Right cardiac atrium (tissue), 5 donors: ENCODE results near the gene FAM181A. TPM values are rescaled to one million over a fixed set of nuclear protein-coding genes. Genes with fewer than 3 reads are reported as not detected.

Experiments
- ATAC-seq, 2 donors: fragments of 200-7000 bp; cut with Tn5 transposase; one replicate each; pipeline versions ENCODE4 v1.8.0 to v1.9.1; 2020; ENCODE audit warnings: moderate library complexity in 2 of 2, mild to moderate bottlenecking in 1 of 2
- DNase-seq, 3 donors: peaks; one replicate each; pipeline ENCODE4 v3.0.0-alpha.2; 2020
- H3K27ac ChIP-seq: one replicate; pipeline ENCODE4 v1.5.1; 2013; ENCODE audit warnings: mild to moderate bottlenecking, low read length, control low read depth, moderate library complexity
- H3K27me3 ChIP-seq: one replicate; pipeline ENCODE4 v1.6.1; 2013; ENCODE audit not compliant: control insufficient read depth, insufficient read depth
- H3K4me1 ChIP-seq: one replicate; pipeline ENCODE4 v1.6.1; 2013; ENCODE audit warnings: low read length; ENCODE audit not compliant: control insufficient read depth, insufficient read depth
- H3K4me3 ChIP-seq: one replicate; pipeline ENCODE4 v1.5.1; 2013; ENCODE audit warnings: low read length, control low read depth
- H3K9me3 ChIP-seq: one replicate; pipeline ENCODE4 v1.6.1; 2013; ENCODE audit warnings: low read length; ENCODE audit not compliant: control insufficient read depth
- WGBS: extraction: QIAGEN DNeasy Blood & Tissue Kit; methylation state at CpG from one replicate; pipeline ENCODE4 v1.1.7; 2013; 5-methylcytosine and 5-hydroxymethylcytosine counted together
- intact Hi-C, 4 donors: fragments of 100-400 bp; cut with DNase I; formaldehyde crosslinking; loops; one replicate each; pipeline versions ENCODE4 v1.11.0 to v1.14.0; 2022 to 2023
- polyA plus RNA-seq: library from polyadenylated mRNA; stranded (reverse); fragments of 200-250 nt; gene quantifications from one replicate; pipeline ENCODE4 v1.2.3, GENCODE V29; 2013
- total RNA-seq, 4 donors: library from RNA; stranded (reverse); fragmentation: NEBNext Ultra II Directional; extraction: Animal tissue kit (Norgen Biotek cat#: 25700); gene quantifications; one replicate each; pipeline ENCODE4 v1.2.1, GENCODE V29; 2021
- donor health status: healthy with polysubstance abuse.
- donor health status: DM: no; HTN: yes; CAD: no.
- donor health status: DM: no; HTN: no; CAD: no.
- donor health status: DM: no; HTN: yes; CAD: no; lungs with severe emphysema.
- donor health status: DM: yes; HTN: yes; CAD: no.

Gene FAM181A
- total and polyA plus RNA-seq, 5 donors, result not detected

DNA sequence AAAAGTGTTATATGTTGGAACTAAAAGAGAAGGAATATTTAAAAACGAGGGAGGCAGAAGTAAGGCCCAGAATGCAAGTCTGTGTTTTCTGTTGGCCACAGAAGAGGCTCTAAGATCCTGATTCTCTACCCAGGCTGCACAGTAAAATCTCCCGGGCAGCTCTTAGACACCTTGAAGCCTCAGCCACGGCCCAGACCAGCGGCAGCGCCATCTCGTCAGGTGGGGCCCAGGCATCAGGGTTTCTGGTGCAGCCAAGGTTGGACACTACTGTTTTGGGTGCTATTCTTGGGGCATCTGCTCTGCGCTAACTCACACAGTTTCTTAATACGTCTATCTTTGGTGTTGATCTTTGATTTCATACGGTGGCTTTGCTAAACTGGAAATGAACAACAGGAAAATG, 16.8 kb downstream of the FAM181A start:
- Histone ChIP-seq H3K9me3 (no peaks in the 10 kb centered on the region), H3K4me1 (no peaks in the 10 kb centered on the region), H3K27ac (no peak overlapping the region), H3K4me3 (no peak overlapping the region), H3K27me3 (no peaks in the 10 kb centered on the region)
- intact Hi-C loops, result loop anchor here in 1 of 4 donors (2.0 kb wide), 1 partner anchor 57 kb away; no protein-coding TSS in a partner anchor
- ATAC-seq (no peak), DNase-seq (peak in 2 of 3 donors; percentile 10 to 38)
- 68% methylated on average over 9 of the region's 9 CpGs for WGBS

DNA sequence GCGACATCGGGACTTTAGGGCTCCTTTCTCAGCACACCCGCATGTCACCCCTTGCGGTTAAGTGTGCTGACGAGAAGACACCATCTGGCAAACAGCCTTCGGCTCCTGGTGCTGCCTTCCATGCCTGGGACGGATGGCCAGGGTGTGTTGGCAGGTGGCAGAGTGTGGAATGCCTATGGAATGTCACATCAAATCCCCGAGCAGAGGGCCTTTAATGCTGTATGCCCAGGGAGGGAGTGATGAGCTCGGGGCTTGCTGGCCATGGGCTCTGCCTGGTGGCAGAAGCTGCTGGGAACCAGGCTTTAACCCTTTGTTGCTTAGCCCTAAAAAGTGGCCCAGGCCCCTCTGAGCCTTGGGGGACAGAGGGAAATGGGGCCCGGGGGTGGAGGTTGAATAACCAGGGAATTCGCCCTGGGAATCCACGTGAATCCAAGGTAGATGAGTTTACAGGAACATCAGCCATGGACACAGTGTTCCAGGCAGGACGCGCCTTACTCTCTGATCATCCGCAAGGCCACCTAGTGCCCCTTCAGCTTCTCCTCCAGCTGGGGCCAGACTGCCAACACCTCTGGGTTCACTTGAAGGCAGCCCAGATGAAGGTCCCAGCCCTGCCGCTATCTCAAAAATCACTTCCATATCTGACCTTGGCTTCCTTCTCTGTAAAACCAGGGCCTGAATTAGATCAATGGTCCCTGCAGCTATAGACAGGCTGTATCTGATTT, 17.4 kb downstream of the FAM181A start:
- no peak overlapping the region for H3K4me3 ChIP-seq
- no peaks in the 10 kb centered on the region for H3K4me1 ChIP-seq
- ATAC-seq (peak; percentile 15 to 43), DNase-seq (peak in 1 of 3 donors; percentile 54)
- no peaks in the 10 kb centered on the region for H3K9me3 ChIP-seq
- 64% methylated on average over 16 of the region's 16 CpGs for WGBS
- intact Hi-C loops, result no loop called here
- peak overlapping the region; percentile 50 for H3K27ac ChIP-seq
- H3K27me3 ChIP-seq, result no peaks in the 10 kb centered on the region

DNA sequence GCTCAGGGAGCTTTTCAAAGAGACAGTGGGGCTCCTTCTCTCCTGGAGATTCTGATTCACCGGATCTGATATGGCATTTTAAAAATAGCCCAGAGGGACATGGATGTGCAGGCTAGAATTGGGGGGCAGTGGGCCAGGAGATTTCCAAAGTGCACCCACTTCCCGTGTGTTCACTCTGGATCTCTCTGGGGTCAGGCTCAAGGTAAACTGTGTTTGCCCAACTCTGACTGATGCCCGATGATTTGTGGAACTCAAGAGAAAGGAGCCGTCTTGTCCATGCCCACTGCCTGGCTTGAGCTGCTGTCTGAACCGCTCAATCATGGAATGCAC, 17.9 kb downstream of the FAM181A start:
- DNase-seq, result peak in 1 of 3 donors; percentile 1
- H3K27ac ChIP-seq, result peak overlapping the region; percentile 50

DNA sequence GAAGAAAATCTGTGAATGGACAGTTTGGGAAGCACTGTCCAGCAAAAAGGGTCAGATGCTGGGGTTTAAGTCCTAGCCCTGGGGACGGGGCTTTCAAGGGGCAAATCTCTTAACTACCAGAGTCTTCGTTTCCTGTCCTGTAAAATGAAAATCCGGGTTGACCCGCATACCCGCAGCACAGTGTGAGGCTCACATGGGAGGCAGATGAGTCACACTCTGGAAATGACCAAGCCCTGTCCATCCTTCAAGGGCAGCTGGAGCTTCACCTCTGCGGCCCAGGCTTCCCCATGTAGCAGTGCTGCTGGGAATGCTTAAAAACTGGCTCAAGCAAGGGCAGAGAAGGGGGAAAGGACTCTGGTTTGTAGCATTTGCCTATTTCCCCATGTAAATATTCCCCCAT, 19.0 kb downstream of the FAM181A start:
- Histone ChIP-seq H3K27me3 (no peaks in the 10 kb centered on the region), H3K4me1 (no peaks in the 10 kb centered on the region), H3K9me3 (no peaks in the 10 kb centered on the region), H3K27ac (peak overlapping the region; percentile 36), H3K4me3 (no peak overlapping the region)
- ATAC-seq (no peak), DNase-seq (no peak)
- intact Hi-C loops, result no loop called here
- WGBS, result 68% methylated on average over 6 of the region's 6 CpGs

More for the DNA sequence above, 17.9 kb downstream of the FAM181A start:
- no peak overlapping the region for H3K4me3 ChIP-seq
- no peaks in the 10 kb centered on the region for H3K9me3 ChIP-seq
- ATAC-seq, result no peak
- H3K27me3 ChIP-seq, result no peaks in the 10 kb centered on the region
- no peaks in the 10 kb centered on the region for H3K4me1 ChIP-seq
- intact Hi-C loops, result no loop called here
- 73% methylated on average over 5 of the region's 5 CpGs for whole genome bisulfite sequencing

DNA sequence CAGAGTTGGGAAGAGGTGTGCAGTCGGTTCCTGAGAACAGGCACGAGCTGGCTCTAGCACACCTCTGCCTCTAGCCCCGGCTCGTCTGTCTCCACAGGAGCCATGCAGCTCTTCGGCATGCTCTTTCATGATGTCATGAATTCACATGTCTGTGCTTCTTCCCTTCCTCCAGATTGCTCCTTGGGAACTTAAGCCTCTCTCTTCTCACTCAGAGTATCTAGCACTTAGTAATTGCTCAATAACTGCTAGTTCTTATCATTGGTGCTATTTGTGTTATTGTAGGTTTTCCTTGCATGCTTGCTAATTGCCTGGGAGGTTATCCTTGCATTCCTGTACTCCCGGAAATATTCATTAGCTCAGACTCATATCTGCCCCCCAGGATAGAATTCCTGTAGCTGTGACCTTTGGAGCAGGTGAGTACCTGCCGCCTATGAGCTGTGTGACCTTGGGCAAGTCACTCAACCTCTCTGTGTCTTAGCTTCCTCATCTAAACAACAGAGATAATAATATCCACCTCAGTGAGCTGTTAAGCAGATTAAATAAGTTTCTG, 19.5 kb downstream of the FAM181A start:
- Histone ChIP-seq H3K27me3 (no peaks in the 10 kb centered on the region), H3K9me3 (no peaks in the 10 kb centered on the region), H3K4me1 (no peaks in the 10 kb centered on the region), H3K27ac (peak overlapping the region; percentile 36), H3K4me3 (no peak overlapping the region)
- intact Hi-C loops, result no loop called here
- WGBS, result 79% methylated on average over 7 of the region's 7 CpGs
- ATAC-seq (no peak), DNase-seq (peak in 2 of 3 donors; percentile 5 to 13)

DNA sequence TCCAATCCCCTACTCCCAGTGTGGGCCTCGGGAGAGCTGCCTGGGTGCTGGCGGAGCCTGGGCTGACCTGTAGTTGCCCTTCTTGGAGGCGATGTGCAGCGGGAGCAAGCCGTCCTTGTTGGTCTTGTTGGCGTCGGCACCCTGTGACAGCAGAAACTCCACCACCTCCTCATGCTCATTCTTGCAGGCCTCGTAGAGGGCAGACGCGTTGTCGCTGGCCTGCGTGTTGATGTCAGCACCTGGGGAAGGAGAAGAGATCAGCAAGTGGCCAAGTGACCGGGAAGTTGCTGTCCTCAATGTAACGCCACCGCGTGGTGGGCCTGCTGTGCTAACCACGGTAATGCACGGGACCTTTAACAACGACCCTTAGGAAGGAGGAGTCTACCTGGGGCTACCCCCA, 20.1 kb downstream of the FAM181A start:
- no peaks in the 10 kb centered on the region for H3K27me3 ChIP-seq
- ATAC-seq (peak; percentile 13 to 14), DNase-seq (peak in 2 of 3 donors; percentile 54 to 66)

DNA sequence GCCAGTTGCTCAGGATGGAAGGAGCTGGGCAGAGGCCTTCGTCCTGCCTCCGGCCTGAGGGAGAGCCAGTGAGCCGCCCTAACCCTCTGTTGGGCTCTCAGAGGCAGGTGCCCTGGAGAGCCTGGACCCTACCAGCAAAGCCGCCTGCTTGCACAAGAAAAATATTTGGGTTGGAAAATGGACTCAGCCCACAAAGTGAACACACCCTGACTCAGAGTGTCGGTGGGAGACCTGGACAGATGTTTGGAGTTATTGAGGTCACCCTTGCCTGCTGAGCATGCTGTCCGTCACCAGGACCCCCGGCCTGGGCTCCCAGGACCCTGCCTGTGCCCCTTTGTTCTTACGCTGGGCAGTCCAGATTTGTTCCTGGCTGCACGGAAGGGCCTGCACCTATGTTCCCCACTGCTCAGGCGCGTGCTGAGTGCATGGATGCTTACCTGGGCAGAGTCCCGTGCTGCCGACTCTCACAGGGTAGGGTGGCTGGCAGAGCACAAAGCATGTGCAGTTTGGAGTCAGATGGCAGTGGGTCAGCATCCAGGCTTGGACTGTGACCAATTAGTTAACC, 22.4 kb downstream of the FAM181A start:
- DNase-seq, result peak in 1 of 3 donors; percentile 18
- Histone ChIP-seq H3K9me3 (no peaks in the 10 kb centered on the region), H3K4me3 (no peak overlapping the region), H3K27ac (no peak overlapping the region), H3K27me3 (no peaks in the 10 kb centered on the region), H3K4me1 (no peaks in the 10 kb centered on the region)
- WGBS, result 88% methylated on average over 13 of the region's 13 CpGs
- ATAC-seq, result no peak
- intact Hi-C loops, result no loop called here

More for the DNA sequence above, 20.1 kb downstream of the FAM181A start:
- WGBS, result 60% methylated on average over 19 of the region's 19 CpGs
- Histone ChIP-seq H3K4me3 (no peak overlapping the region), H3K27ac (no peak overlapping the region), H3K9me3 (no peaks in the 10 kb centered on the region), H3K4me1 (no peaks in the 10 kb centered on the region)
- intact Hi-C loops, result no loop called here

DNA sequence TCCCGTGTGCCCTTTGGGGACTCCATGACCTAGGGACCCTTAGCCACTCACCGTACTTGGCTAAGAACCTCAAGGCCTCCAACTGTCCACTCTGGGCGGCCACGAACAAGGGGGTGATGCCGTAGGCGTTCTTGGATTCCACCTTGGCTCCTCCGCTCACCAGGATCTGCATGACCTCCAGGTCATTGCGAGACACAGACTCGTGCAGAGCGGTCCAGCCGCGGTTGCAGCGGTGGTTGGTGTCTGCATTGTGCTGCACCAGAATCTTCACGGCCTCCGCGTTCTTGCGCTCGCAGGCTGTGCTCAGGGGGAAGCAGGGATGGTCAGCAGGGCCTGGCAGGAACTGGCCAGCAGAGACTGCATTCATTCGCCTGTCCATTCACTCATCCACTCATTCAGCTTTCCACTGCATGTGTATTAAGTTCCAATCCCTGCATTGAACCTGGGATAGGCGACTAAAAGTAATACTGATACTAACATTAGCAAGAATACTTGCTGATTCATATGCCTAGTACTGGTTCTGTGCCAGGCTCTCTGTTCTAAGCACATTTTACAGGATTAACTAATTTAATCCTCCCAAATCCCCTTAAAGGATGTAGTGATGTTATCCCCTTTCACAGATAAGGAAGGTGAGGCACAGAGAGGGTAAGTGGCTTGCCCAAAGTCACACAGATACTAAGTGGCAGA, 23.9 kb downstream of the FAM181A start:
- intact Hi-C loops, result no loop called here
- WGBS, result 85% methylated on average over 20 of the region's 20 CpGs
- Histone ChIP-seq H3K9me3 (no peaks in the 10 kb centered on the region), H3K4me1 (peaks cover 5% of the 10 kb centered on the region), H3K27ac (no peak overlapping the region), H3K4me3 (no peak overlapping the region), H3K27me3 (no peaks in the 10 kb centered on the region)
- DNase-seq, result no peak
- no peak for ATAC-seq

DNA sequence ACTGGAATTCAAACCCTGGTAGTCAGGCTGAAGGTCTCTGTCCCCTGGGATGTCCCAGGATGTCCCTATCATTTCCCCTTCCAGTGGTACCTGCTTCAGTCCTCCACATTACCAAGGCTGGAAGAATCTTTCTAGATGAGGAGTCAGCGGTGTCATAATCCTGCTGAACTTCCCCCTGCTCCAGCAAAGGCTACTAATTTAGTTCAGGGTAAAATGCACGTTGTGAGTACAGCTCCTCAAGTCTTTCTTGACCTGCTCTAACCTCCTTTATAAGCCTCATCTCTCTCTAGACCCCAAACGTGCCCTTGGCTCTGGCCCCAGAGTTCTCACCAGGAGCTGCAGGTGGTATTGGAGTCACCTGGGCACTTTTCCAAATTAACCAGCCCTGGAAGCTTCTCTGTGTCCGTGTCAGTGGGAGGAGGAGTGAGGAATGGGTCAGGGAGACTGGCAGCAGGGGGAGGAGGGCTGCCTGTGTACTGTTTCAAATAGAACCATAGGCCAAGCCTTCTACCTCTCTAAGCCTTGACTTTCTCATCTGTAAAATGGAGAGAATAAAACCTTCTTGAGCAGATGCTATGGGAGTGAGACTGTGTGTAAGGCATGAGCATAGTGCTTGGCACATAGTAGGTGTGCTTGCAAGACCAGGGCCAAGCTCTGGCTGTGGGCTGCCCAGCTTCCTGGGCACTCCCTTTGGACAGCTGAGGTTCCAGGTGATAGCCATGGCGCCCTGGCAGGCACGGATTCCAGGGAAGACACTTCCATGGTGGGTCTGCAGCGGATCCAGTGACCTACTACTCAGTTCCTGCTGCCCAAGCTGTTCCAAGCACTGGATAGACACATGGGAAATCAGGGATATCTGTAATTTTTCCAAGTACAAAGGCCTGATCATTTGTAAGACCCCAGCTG, 24.7 kb downstream of the FAM181A start:
- Histone ChIP-seq H3K27ac (no peak overlapping the region), H3K27me3 (no peaks in the 10 kb centered on the region), H3K4me1 (peaks cover 10% of the 10 kb centered on the region), H3K9me3 (no peaks in the 10 kb centered on the region), H3K4me3 (no peak overlapping the region)
- intact Hi-C loops, result no loop called here
- DNase-seq, result no peak
- no peak for ATAC-seq
- 52% methylated on average over 7 of the region's 7 CpGs for WGBS

DNA sequence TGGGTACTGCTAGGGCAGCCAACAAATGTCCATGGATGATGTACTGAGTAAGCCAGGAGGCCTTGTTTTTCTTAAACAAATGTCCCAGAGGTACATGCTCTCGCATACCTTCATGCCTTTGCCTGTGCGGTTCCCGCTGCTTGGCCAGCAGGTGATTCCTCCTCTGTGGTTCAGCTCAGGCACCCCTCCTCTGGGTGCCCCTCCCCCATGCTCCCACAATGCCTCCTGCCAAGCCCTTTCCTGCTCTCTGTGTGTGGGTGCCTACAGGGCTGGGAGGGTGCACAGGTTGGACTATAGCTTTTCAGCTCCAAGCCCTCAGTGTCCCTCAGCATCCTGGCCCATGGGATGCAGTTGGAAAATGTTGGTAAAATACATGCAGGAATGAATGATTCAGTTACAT, 25.7 kb downstream of the FAM181A start:
- peaks cover 10% of the 10 kb centered on the region for H3K4me1 ChIP-seq
- no peak overlapping the region for H3K27ac ChIP-seq
- ATAC-seq (no peak), DNase-seq (no peak)
- no peaks in the 10 kb centered on the region for H3K27me3 ChIP-seq
- H3K9me3 ChIP-seq, result no peaks in the 10 kb centered on the region
- intact Hi-C loops, result no loop called here
- H3K4me3 ChIP-seq, result no peak overlapping the region
- WGBS, result 87% methylated on average over 3 of the region's 3 CpGs
